Endothelial cell of umbilical vein (primary cell): Measurements from ENCODE around the gene SYCE1L.

ENCODE experiments used
- EZH2 ChIP-seq: IDR thresholded peaks from 2 replicates; pipeline ENCODE4 v1.6.1; 2012; ENCODE audit warnings: borderline replicate concordance, low read depth, mild to moderate bottlenecking, moderate library complexity, low read length, inconsistent platforms; ENCODE audit not compliant: severe bottlenecking
- FOS ChIP-seq: IDR thresholded peaks from 2 replicates; pipeline ENCODE4 v1.6.1; 2011; ENCODE audit warnings: mild to moderate bottlenecking, low read length, moderate library complexity, borderline replicate concordance; ENCODE audit not compliant: insufficient read depth
- GATA2 ChIP-seq: IDR thresholded peaks from 2 replicates; pipeline ENCODE4 v1.7.0; 2011; ENCODE audit warnings: low read depth, mild to moderate bottlenecking, moderate library complexity, mixed read lengths, low read length; ENCODE audit not compliant: insufficient read length, insufficient read depth
- JUN ChIP-seq: IDR thresholded peaks from 2 replicates; pipeline ENCODE4 v1.6.1; 2011; ENCODE audit warnings: borderline replicate concordance, low read depth; ENCODE audit not compliant: insufficient read length, insufficient read depth
- MYC ChIP-seq: IDR thresholded peaks from one replicate; pipeline ENCODE4 v1.6.1; 2011; ENCODE audit warnings: mild to moderate bottlenecking, low read depth, low read length
- POLR2A ChIP-seq: IDR thresholded peaks from 2 replicates; pipeline ENCODE4 v1.6.1; 2012; ENCODE audit warnings: low read depth, mild to moderate bottlenecking, control low read depth, low read length
- POLR2AphosphoS5 ChIP-seq: IDR thresholded peaks from 2 replicates; pipeline ENCODE4 v1.6.1; 2012; ENCODE audit warnings: low read depth, mild to moderate bottlenecking, control low read depth, low read length, moderate library complexity; ENCODE audit not compliant: insufficient read depth
- TF ChIP-seq, protein P1 (sequence below), 2 donors: IDR thresholded peaks; 1 replicate in 1 of 2; 2 replicates in 1 of 2; pipeline ENCODE4 v1.5.1; 2011; ENCODE audit warnings: low read length in 2 of 2, mild to moderate bottlenecking in 2 of 2, moderate library complexity in 2 of 2, control low read depth in 1 of 2, inconsistent platforms in 1 of 2, low read depth in 1 of 2; ENCODE audit not compliant: insufficient read depth in 1 of 2; ENCODE audit errors: extremely low read depth in 1 of 2
- TF ChIP-seq, protein P2 (sequence below): IDR thresholded peaks from 2 replicates; pipeline ENCODE4 v1.6.1; 2011; ENCODE audit not compliant: insufficient read depth, insufficient read length

GRCh38 chr16:77165006-77165405 lies 34.2 kb upstream of the SYCE1L start:
- TF ChIP-seq, protein P1, sequence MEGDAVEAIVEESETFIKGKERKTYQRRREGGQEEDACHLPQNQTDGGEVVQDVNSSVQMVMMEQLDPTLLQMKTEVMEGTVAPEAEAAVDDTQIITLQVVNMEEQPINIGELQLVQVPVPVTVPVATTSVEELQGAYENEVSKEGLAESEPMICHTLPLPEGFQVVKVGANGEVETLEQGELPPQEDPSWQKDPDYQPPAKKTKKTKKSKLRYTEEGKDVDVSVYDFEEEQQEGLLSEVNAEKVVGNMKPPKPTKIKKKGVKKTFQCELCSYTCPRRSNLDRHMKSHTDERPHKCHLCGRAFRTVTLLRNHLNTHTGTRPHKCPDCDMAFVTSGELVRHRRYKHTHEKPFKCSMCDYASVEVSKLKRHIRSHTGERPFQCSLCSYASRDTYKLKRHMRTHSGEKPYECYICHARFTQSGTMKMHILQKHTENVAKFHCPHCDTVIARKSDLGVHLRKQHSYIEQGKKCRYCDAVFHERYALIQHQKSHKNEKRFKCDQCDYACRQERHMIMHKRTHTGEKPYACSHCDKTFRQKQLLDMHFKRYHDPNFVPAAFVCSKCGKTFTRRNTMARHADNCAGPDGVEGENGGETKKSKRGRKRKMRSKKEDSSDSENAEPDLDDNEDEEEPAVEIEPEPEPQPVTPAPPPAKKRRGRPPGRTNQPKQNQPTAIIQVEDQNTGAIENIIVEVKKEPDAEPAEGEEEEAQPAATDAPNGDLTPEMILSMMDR (IDR thresholded peaks at IDR 0.05; ENCODE audit: extremely low read depth in 1 of 2, insufficient read depth in 1 of 2, low read depth in 1 of 2, low read length in 2 of 2): no peak
- TF ChIP-seq POLR2A (no peak), POLR2AphosphoS5 (no peak), GATA2 (no peak), MYC (no peak), EZH2 (no peak), JUN (no peak), FOS (no peak)
- TF ChIP-seq, protein P2, sequence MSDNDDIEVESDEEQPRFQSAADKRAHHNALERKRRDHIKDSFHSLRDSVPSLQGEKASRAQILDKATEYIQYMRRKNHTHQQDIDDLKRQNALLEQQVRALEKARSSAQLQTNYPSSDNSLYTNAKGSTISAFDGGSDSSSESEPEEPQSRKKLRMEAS: no peak
